Astrocyte (in vitro differentiated cells and primary cell): ENCODE results near the gene GNAI2. TPM values are rescaled to one million over a fixed set of nuclear protein-coding genes. Genes with fewer than 3 reads are reported as not detected.
A peak's percentile ranks its signal among the peaks of the same experiment; 100 is the strongest.
"Not testable (repeated sequence)": the region's sequence is repeated elsewhere in the genome, so short reads cannot be mapped to it uniquely, and the experiment has no call there.

Experiments used
- DNase-seq: peaks from one replicate; pipeline ENCODE4 v3.0.0-alpha.2; 2010; ENCODE audit warnings: low read depth
- FAIRE-seq: peaks from 2 replicates; lab custom pipeline; 2011; peaks lifted over from hg19 to GRCh38; lab: Jason Lieb, UNC
- H2AFZ ChIP-seq: 2 replicates; pipeline ENCODE4 v1.6.0; 2012; ENCODE audit warnings: low read depth, low read length, inconsistent platforms
- H3K27ac ChIP-seq: 2 replicates; pipeline ENCODE4 v1.5.1; 2011; ENCODE audit warnings: low read depth, low read length, inconsistent platforms
- H3K27me3 ChIP-seq: 2 replicates; pipeline ENCODE4 v1.6.0; 2011; ENCODE audit warnings: low read length, inconsistent platforms; ENCODE audit not compliant: insufficient read depth
- H3K36me3 ChIP-seq: 2 replicates; pipeline ENCODE4 v1.5.1; 2011; ENCODE audit warnings: low read length, inconsistent platforms; ENCODE audit not compliant: insufficient read depth
- H3K4me1 ChIP-seq: 2 replicates; pipeline ENCODE4 v1.5.1; 2011; ENCODE audit warnings: low read length, inconsistent platforms; ENCODE audit not compliant: insufficient read depth
- H3K4me2 ChIP-seq: 2 replicates; pipeline ENCODE4 v1.6.0; 2012; ENCODE audit warnings: low read length, inconsistent platforms
- H3K4me3 ChIP-seq: 2 replicates; pipeline ENCODE4 v1.5.1; 2011; ENCODE audit warnings: low read depth, mild to moderate bottlenecking, low read length, inconsistent platforms; ENCODE audit not compliant: insufficient read depth
- H3K79me2 ChIP-seq: 2 replicates; pipeline ENCODE4 v1.6.0; 2012; ENCODE audit warnings: mild to moderate bottlenecking, low read length, inconsistent platforms; ENCODE audit not compliant: insufficient read depth
- H3K9ac ChIP-seq: 2 replicates; pipeline ENCODE4 v1.6.0; 2012; ENCODE audit warnings: mild to moderate bottlenecking, low read length, inconsistent platforms
- H3K9me3 ChIP-seq: 2 replicates; pipeline ENCODE4 v1.5.1; 2012; ENCODE audit warnings: low read depth, mild to moderate bottlenecking, low read length, inconsistent platforms; ENCODE audit not compliant: insufficient read depth
- H4K20me1 ChIP-seq: 2 replicates; pipeline ENCODE4 v1.6.0; 2012; ENCODE audit warnings: low read length, inconsistent platforms; ENCODE audit not compliant: insufficient read depth
- H3K27ac Mint-ChIP-seq: one replicate; pipeline ENCODE4 v1.8.0; 2021; ENCODE audit warnings: mild to moderate bottlenecking, mixed read lengths; ENCODE audit not compliant: unreplicated experiment
- H3K27me3 Mint-ChIP-seq: one replicate; pipeline ENCODE4 v1.8.0; 2021; ENCODE audit warnings: low read depth, mixed read lengths; ENCODE audit not compliant: unreplicated experiment
- H3K36me3 Mint-ChIP-seq: one replicate; pipeline ENCODE4 v1.8.0; 2021; ENCODE audit warnings: low read depth, mixed read lengths; ENCODE audit not compliant: unreplicated experiment
- H3K4me1 Mint-ChIP-seq: one replicate; pipeline ENCODE4 v1.8.0; 2021; ENCODE audit warnings: low read depth, mixed read lengths; ENCODE audit not compliant: unreplicated experiment
- H3K4me3 Mint-ChIP-seq: one replicate; pipeline ENCODE4 v1.8.0; 2021; ENCODE audit warnings: mild to moderate bottlenecking, moderate library complexity, mixed read lengths; ENCODE audit not compliant: unreplicated experiment
- H3K9me3 Mint-ChIP-seq: one replicate; pipeline ENCODE4 v1.8.0; 2021; ENCODE audit warnings: mild to moderate bottlenecking, mixed read lengths; ENCODE audit not compliant: unreplicated experiment
- CTCF ChIP-seq: IDR thresholded peaks from 2 replicates; pipeline ENCODE4 v1.5.1; 2011; ENCODE audit warnings: low read depth, mild to moderate bottlenecking, inconsistent platforms, low read length, moderate library complexity; ENCODE audit not compliant: insufficient read depth
- EZH2 ChIP-seq: IDR thresholded peaks from 2 replicates; pipeline ENCODE4 v1.6.1; 2012; ENCODE audit warnings: mild to moderate bottlenecking, low read length, inconsistent platforms; ENCODE audit not compliant: insufficient read depth
- total RNA-seq: library from RNA; stranded (reverse); gene quantifications from 2 replicates; pipeline ENCODE4 v1.2.1, GENCODE V29; 2021

The GNAI2 gene
- total RNA-seq, 1 donor from 2014 or later: 381 TPM

GRCh38 chr3:50227390-50228183 is 8.4 kb upstream of the GNAI2 start:
- Histone ChIP-seq H3K36me3 (no peaks in the 10 kb centered on the region), H3K27ac (peak overlapping the region; percentile 11), H3K9me3 (no peaks in the 10 kb centered on the region), H2AFZ (peak overlapping the region; percentile 98), H3K4me3 (peak overlapping the region; percentile 79), H3K4me2 (peak overlapping the region; percentile 98), H3K4me1 (peaks cover 4% of the 10 kb centered on the region), H3K79me2 (no peaks in the 10 kb centered on the region), H3K27me3 (peaks cover 4% of the 10 kb centered on the region), H4K20me1 (no peaks in the 10 kb centered on the region), H3K9ac (peak overlapping the region; percentile 79)
- peaks cover 20% of the 10 kb centered on the region for H3K27me3 Mint-ChIP-seq
- no peaks in the 10 kb centered on the region for H3K36me3 Mint-ChIP-seq
- H3K4me1 Mint-ChIP-seq: peaks cover 7% of the 10 kb centered on the region
- TF ChIP-seq CTCF (peak; percentile 19), EZH2 (no peak)
- peaks cover 2% of the 10 kb centered on the region for H3K9me3 Mint-ChIP-seq
- H3K27ac Mint-ChIP-seq: peak overlapping the region; percentile 8
- FAIRE-seq: no peak
- H3K4me3 Mint-ChIP-seq: peak overlapping the region; percentile 89
- DNase-seq: peak; percentile 71

- H3K27ac ChIP-seq, H3K4me1 Mint-ChIP-seq, H3K36me3 ChIP-seq, H3K27me3 ChIP-seq, FAIRE-seq, H3K36me3 Mint-ChIP-seq, H4K20me1 ChIP-seq, H3K9me3 Mint-ChIP-seq, H3K9me3 ChIP-seq, DNase-seq, H3K79me2 ChIP-seq, H3K4me1 ChIP-seq: not testable (repeated sequence)
- peak overlapping the region; percentile 89 for H3K4me3 Mint-ChIP-seq
- peaks cover 18% of the 10 kb centered on the region for H3K27me3 Mint-ChIP-seq
- H3K9ac ChIP-seq: peak overlapping the region; percentile 79
- peak overlapping the region; percentile 98 for H3K4me2 ChIP-seq
- H3K4me3 ChIP-seq: peak overlapping the region; percentile 79
- peak overlapping the region; percentile 91 for H2AFZ ChIP-seq
- H3K27ac Mint-ChIP-seq: peak overlapping the region; percentile 88
These were observed 7.7 kb upstream of the GNAI2 start for GRCh38 chr3:50228184-50228763.

- no peak for TF ChIP-seq EZH2
- no peak for TF ChIP-seq CTCF
- H3K4me3 ChIP-seq: no peak overlapping the region
- H3K79me2 ChIP-seq: no peaks in the 10 kb centered on the region
- no peak overlapping the region for H2AFZ ChIP-seq
- H3K4me2 ChIP-seq: no peak overlapping the region
- Mint-ChIP-seq H3K27ac (no peak overlapping the region), H3K9me3 (peaks cover 2% of the 10 kb centered on the region), H3K4me3 (peak overlapping the region; percentile 9), H3K4me1 (peaks cover 7% of the 10 kb centered on the region), H3K27me3 (peaks cover 12% of the 10 kb centered on the region), H3K36me3 (no peaks in the 10 kb centered on the region)
- H3K9ac ChIP-seq: no peak overlapping the region
- DNase-seq (no peak), FAIRE-seq (no peak)
- no peaks in the 10 kb centered on the region for H4K20me1 ChIP-seq
- H3K36me3 ChIP-seq: no peaks in the 10 kb centered on the region
- H3K27me3 ChIP-seq: peaks cover 4% of the 10 kb centered on the region
- H3K4me1 ChIP-seq: peaks cover 4% of the 10 kb centered on the region
- H3K9me3 ChIP-seq: no peaks in the 10 kb centered on the region
- no peak overlapping the region for H3K27ac ChIP-seq
These were observed 6.5 kb upstream of the GNAI2 start for GRCh38 chr3:50229490-50229889.
